A549 (cell line): ENCODE data around the gene ATP9B.

Experiments
- CEBPB ChIP-seq, 2 experiments: fragments of >200 bp in 1 of 2; sonication (Bioruptor Twin) in 1 of 2; formaldehyde crosslinking in 1 of 2; IDR thresholded peaks; 2 replicates each; pipeline ENCODE4 v1.6.1; 2012 to 2016
- CHD2 ChIP-seq: fragments of 150-350 bp; IDR thresholded peaks from 2 replicates; pipeline ENCODE4 v1.6.1; 2014; ENCODE audit warnings: low read length; ENCODE audit not compliant: partially characterized antibody
- CHD4 ChIP-seq: fragments of 200-600 bp; sonication (generic); IDR thresholded peaks from 2 replicates; pipeline ENCODE4 v1.6.1; 2016; ENCODE audit warnings: antibody characterized with exemption, mild to moderate bottlenecking, borderline replicate concordance
- EP300 ChIP-seq, 2 experiments: fragments of >200 bp; sonication (Bioruptor Twin); formaldehyde crosslinking; IDR thresholded peaks; 2 replicates in 1 of 2; 3 replicates in 1 of 2; pipeline ENCODE4 v1.6.1; 2016 to 2017
- JUNB ChIP-seq: fragments of >200 bp; sonication (Bioruptor Twin); formaldehyde crosslinking; IDR thresholded peaks from 2 replicates; pipeline ENCODE4 v1.6.1; 2016
- PHF8 ChIP-seq: fragments of 200-600 bp; sonication (generic); IDR thresholded peaks from 2 replicates; pipeline ENCODE4 v1.6.1; 2016; ENCODE audit warnings: low read depth, mild to moderate bottlenecking, antibody characterized with exemption, moderate library complexity, borderline replicate concordance
- SMC3 ChIP-seq: fragments of >200 bp; sonication (Bioruptor Twin); formaldehyde crosslinking; IDR thresholded peaks from 3 replicates; pipeline ENCODE4 v1.6.1; 2018; ENCODE audit warnings: inconsistent platforms
- SREBF2 ChIP-seq: fragments of 450-650 bp; IDR thresholded peaks from 2 replicates; pipeline ENCODE4 v1.6.1; 2014; ENCODE audit warnings: mild to moderate bottlenecking, moderate library complexity
- ZC3H11A ChIP-seq: fragments of 450-650 bp; IDR thresholded peaks from 2 replicates; pipeline ENCODE4 v1.6.1; 2014; ENCODE audit warnings: antibody characterized with exemption, mild to moderate bottlenecking
- ZFP36 ChIP-seq: fragments of 450-650 bp; IDR thresholded peaks from 2 replicates; pipeline ENCODE4 v1.6.1; 2014; ENCODE audit warnings: borderline replicate concordance; ENCODE audit not compliant: partially characterized antibody
- TF ChIP-seq, protein P1 (sequence below): fragments of >200 bp; sonication (Bioruptor Twin); formaldehyde crosslinking; IDR thresholded peaks from 3 replicates; pipeline ENCODE4 v1.5.1; 2016
- TF ChIP-seq, protein P2 (sequence below): fragments of 200-600 bp; sonication (generic); IDR thresholded peaks from 2 replicates; pipeline ENCODE4 v1.6.1; 2016; ENCODE audit warnings: antibody characterized with exemption, mild to moderate bottlenecking, moderate library complexity
- TF ChIP-seq, protein P3 (sequence below): IDR thresholded peaks from 2 replicates; pipeline ENCODE4 v1.6.1; 2012
- TF ChIP-seq, protein P4 (sequence below): IDR thresholded peaks from 2 replicates; pipeline ENCODE4 v1.6.1; 2012; ENCODE audit warnings: low read depth, borderline replicate concordance

DNA sequence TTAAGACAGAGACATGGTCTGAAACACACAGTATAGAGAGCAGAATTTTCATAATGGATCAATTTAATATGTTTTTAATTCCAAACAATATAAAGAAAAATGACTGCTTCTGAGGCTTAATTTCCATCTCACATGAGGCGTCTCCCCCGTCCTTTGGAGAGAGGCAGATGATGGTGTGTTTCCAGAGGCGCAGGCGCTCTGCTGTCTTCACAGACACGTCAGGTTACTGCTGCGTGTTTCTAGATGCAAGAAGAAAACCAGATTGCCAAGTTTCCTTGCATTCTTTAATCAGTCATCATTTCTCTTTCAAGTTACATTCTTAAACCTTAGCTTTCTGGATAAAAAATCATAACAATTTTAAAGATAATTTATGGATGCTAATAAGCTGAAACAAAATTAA, 160.2 kb downstream of the ATP9B start:
- TF ChIP-seq, protein P1, sequence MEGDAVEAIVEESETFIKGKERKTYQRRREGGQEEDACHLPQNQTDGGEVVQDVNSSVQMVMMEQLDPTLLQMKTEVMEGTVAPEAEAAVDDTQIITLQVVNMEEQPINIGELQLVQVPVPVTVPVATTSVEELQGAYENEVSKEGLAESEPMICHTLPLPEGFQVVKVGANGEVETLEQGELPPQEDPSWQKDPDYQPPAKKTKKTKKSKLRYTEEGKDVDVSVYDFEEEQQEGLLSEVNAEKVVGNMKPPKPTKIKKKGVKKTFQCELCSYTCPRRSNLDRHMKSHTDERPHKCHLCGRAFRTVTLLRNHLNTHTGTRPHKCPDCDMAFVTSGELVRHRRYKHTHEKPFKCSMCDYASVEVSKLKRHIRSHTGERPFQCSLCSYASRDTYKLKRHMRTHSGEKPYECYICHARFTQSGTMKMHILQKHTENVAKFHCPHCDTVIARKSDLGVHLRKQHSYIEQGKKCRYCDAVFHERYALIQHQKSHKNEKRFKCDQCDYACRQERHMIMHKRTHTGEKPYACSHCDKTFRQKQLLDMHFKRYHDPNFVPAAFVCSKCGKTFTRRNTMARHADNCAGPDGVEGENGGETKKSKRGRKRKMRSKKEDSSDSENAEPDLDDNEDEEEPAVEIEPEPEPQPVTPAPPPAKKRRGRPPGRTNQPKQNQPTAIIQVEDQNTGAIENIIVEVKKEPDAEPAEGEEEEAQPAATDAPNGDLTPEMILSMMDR, result no peak
- TF ChIP-seq, protein P2, sequence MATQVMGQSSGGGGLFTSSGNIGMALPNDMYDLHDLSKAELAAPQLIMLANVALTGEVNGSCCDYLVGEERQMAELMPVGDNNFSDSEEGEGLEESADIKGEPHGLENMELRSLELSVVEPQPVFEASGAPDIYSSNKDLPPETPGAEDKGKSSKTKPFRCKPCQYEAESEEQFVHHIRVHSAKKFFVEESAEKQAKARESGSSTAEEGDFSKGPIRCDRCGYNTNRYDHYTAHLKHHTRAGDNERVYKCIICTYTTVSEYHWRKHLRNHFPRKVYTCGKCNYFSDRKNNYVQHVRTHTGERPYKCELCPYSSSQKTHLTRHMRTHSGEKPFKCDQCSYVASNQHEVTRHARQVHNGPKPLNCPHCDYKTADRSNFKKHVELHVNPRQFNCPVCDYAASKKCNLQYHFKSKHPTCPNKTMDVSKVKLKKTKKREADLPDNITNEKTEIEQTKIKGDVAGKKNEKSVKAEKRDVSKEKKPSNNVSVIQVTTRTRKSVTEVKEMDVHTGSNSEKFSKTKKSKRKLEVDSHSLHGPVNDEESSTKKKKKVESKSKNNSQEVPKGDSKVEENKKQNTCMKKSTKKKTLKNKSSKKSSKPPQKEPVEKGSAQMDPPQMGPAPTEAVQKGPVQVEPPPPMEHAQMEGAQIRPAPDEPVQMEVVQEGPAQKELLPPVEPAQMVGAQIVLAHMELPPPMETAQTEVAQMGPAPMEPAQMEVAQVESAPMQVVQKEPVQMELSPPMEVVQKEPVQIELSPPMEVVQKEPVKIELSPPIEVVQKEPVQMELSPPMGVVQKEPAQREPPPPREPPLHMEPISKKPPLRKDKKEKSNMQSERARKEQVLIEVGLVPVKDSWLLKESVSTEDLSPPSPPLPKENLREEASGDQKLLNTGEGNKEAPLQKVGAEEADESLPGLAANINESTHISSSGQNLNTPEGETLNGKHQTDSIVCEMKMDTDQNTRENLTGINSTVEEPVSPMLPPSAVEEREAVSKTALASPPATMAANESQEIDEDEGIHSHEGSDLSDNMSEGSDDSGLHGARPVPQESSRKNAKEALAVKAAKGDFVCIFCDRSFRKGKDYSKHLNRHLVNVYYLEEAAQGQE, result no peak
- no peak for TF ChIP-seq JUNB
- TF ChIP-seq ZFP36, result no peak
- TF ChIP-seq, protein P3, sequence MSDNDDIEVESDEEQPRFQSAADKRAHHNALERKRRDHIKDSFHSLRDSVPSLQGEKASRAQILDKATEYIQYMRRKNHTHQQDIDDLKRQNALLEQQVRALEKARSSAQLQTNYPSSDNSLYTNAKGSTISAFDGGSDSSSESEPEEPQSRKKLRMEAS, result no peak
- no peak for TF ChIP-seq CHD4
- no peak for TF ChIP-seq EP300 (IDR thresholded peaks at IDR 0.05)
- no peak for TF ChIP-seq PHF8
- no peak for TF ChIP-seq SMC3
- no peak for TF ChIP-seq SREBF2
- no peak for TF ChIP-seq ZC3H11A
- TF ChIP-seq, protein P4, sequence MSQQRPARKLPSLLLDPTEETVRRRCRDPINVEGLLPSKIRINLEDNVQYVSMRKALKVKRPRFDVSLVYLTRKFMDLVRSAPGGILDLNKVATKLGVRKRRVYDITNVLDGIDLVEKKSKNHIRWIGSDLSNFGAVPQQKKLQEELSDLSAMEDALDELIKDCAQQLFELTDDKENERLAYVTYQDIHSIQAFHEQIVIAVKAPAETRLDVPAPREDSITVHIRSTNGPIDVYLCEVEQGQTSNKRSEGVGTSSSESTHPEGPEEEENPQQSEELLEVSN, result no peak
- TF ChIP-seq CEBPB (IDR thresholded peaks at IDR 0.05), result no peak
- no peak for TF ChIP-seq CHD2
